A673 (cell line): Measurements from ENCODE around the gene TCP11. TPM values are rescaled to one million over a fixed set of nuclear protein-coding genes. Genes with fewer than 3 reads are reported as not detected.

Experiments used
- BruUV-seq: library from RNA; stranded (reverse); fragments of 400-500 nt; replicated peaks from 2 replicates; lab custom pipeline; 2021; lab: Mats Ljungman, UMichigan
- CTCF ChIA-PET: fragments of 300-600 bp; sonication (Branson Sonifier 250); formaldehyde crosslinking; loops from one replicate; lab custom pipeline; 2022; ENCODE audit warnings: antibody characterized with exemption; lab: Charles Lee
- POLR2A ChIA-PET: fragments of 300-600 bp; sonication (Branson Sonifier 250); formaldehyde crosslinking; loops from one replicate; lab custom pipeline; 2022; ENCODE audit warnings: antibody characterized with exemption; ENCODE audit not compliant: low non-redundant PET; lab: Charles Lee
- DNase-seq: peaks from one replicate; pipeline ENCODE4 v3.0.0-alpha.2; 2015; ENCODE audit warnings: low spot score
- H3K27ac ChIP-seq: fragments of 200-600 bp; sonication (generic); 2 replicates; pipeline ENCODE4 v1.5.1; 2016; ENCODE audit warnings: mixed run types, low read depth, mild to moderate bottlenecking, mixed read lengths, antibody characterized with exemption, low read length; ENCODE audit not compliant: poor library complexity, severe bottlenecking
- H3K27me3 ChIP-seq: fragments of 200-600 bp; sonication (generic); replicated peaks from 2 replicates; pipeline ENCODE4 v1.6.1; 2017; ENCODE audit warnings: mixed run types, low read depth, mild to moderate bottlenecking, mixed read lengths, antibody characterized with exemption, low read length; ENCODE audit not compliant: insufficient read depth, poor library complexity
- H3K36me3 ChIP-seq: fragments of 200-600 bp; sonication (generic); 2 replicates; pipeline ENCODE4 v1.6.1; 2016; ENCODE audit warnings: mixed run types, mild to moderate bottlenecking, mixed read lengths, antibody characterized with exemption, low read length; ENCODE audit not compliant: insufficient read depth, poor library complexity, severe bottlenecking
- H3K4me1 ChIP-seq: fragments of 200-600 bp; sonication (generic); 2 replicates; pipeline ENCODE4 v1.6.1; 2017; ENCODE audit warnings: mixed run types, mild to moderate bottlenecking, mixed read lengths, antibody characterized with exemption, low read length; ENCODE audit not compliant: insufficient read depth, poor library complexity, severe bottlenecking
- H3K4me3 ChIP-seq: fragments of 200-600 bp; sonication (generic); 2 replicates; pipeline ENCODE4 v1.5.1; 2016; ENCODE audit warnings: low read depth, mixed run types, mild to moderate bottlenecking, mixed read lengths, low read length; ENCODE audit not compliant: poor library complexity, severe bottlenecking
- H3K9me3 ChIP-seq: fragments of 200-600 bp; sonication (generic); 2 replicates; pipeline ENCODE4 v1.6.1; 2016; ENCODE audit warnings: mixed run types, low read depth, mild to moderate bottlenecking, mixed read lengths, antibody characterized with exemption, low read length; ENCODE audit not compliant: poor library complexity, severe bottlenecking
- EZH2 ChIP-seq: fragments of 200-600 bp; sonication (generic); IDR thresholded peaks from 2 replicates; pipeline ENCODE4 v1.6.1; 2017; ENCODE audit warnings: borderline replicate concordance, low read depth, mild to moderate bottlenecking, mixed read lengths, antibody characterized with exemption, low read length; ENCODE audit not compliant: poor library complexity, severe bottlenecking
- intact Hi-C: fragments of 100-400 bp; cut with micrococcal nuclease; formaldehyde crosslinking; loops from one replicate; pipeline ENCODE4 v1.10.0; 2022; ENCODE audit not compliant: unreplicated experiment
- total RNA-seq: library from RNA; stranded (reverse); gene quantifications from 2 replicates; pipeline ENCODE4 v1.2.3, GENCODE V29; 2021
- TF ChIP-seq, protein P1 (sequence below): fragments of 300-800, 200-600 bp; sonication (generic); conservative IDR thresholded peaks from 2 replicates; pipeline ENCODE4 v1.5.1; 2017; ENCODE audit warnings: low read depth, mild to moderate bottlenecking, antibody characterized with exemption, low read length, moderate library complexity, mixed read lengths

The TCP11 gene
- total RNA-seq, 1 experiment from 2014 or later: not detected

GRCh38 chr6:35091346-35092083, 49.6 kb downstream of the TCP11 start:
- Histone ChIP-seq H3K4me1 (peaks cover 5% of the 10 kb centered on the region), H3K27me3 (no peaks in the 10 kb centered on the region), H3K36me3 (no peaks in the 10 kb centered on the region), H3K4me3 (no peak overlapping the region), H3K27ac (no peak overlapping the region), H3K9me3 (no peaks in the 10 kb centered on the region)
- intact Hi-C loops: no loop called here
- CTCF ChIA-PET: no interaction called here
- TF ChIP-seq, protein P1, sequence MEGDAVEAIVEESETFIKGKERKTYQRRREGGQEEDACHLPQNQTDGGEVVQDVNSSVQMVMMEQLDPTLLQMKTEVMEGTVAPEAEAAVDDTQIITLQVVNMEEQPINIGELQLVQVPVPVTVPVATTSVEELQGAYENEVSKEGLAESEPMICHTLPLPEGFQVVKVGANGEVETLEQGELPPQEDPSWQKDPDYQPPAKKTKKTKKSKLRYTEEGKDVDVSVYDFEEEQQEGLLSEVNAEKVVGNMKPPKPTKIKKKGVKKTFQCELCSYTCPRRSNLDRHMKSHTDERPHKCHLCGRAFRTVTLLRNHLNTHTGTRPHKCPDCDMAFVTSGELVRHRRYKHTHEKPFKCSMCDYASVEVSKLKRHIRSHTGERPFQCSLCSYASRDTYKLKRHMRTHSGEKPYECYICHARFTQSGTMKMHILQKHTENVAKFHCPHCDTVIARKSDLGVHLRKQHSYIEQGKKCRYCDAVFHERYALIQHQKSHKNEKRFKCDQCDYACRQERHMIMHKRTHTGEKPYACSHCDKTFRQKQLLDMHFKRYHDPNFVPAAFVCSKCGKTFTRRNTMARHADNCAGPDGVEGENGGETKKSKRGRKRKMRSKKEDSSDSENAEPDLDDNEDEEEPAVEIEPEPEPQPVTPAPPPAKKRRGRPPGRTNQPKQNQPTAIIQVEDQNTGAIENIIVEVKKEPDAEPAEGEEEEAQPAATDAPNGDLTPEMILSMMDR: no peak
- TF ChIP-seq EZH2: no peak
- no TSS peak for BruUV-seq
- POLR2A ChIA-PET: no interaction called here
- DNase-seq: no peak

- no peak for DNase-seq
- Histone ChIP-seq H3K27me3 (no peaks in the 10 kb centered on the region), H3K36me3 (no peaks in the 10 kb centered on the region), H3K27ac (no peak overlapping the region), H3K4me3 (no peak overlapping the region), H3K9me3 (no peaks in the 10 kb centered on the region), H3K4me1 (no peaks in the 10 kb centered on the region)
- intact Hi-C loops: no loop called here
- ChIA-PET CTCF (no interaction called here), POLR2A (no interaction called here)
- TF ChIP-seq EZH2: no peak
- TF ChIP-seq, protein P1: no peak
- BruUV-seq: no TSS peak
Observed at GRCh38 chr6:35090734-35091133, 50.4 kb downstream of the TCP11 start.

DNA sequence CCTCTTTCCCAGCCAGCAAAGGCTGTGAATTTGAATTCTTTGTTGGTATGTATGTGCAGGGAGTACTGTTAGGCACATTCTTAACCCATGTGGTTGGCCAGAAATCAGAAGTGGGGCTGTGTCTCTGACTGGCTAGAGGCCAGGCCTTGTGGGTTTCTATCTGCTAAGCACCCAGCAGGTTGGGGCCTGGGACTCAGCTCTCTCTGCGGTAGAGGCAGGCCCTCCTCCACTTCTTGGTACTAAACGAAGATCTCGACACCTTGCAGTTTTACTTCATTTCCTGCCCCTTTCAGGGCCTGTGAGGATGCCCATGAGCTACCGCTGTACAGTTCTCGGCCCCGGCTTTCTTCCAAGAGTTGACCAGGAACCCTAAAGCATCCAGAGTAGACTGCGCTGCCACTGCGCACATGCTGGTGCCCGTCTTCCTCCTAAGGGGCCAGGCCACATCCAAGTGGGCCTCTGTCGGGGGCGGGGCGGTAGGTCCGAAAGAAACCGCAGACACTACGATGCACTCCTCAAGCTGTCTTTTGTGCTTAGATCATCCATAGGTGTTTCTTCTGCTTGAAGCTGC, 51.1 kb downstream of the TCP11 start:
- Histone ChIP-seq H3K9me3 (no peaks in the 10 kb centered on the region), H3K36me3 (no peaks in the 10 kb centered on the region), H3K27ac (no peak overlapping the region), H3K4me3 (no peak overlapping the region), H3K4me1 (no peaks in the 10 kb centered on the region), H3K27me3 (no peaks in the 10 kb centered on the region)
- intact Hi-C loops: no loop called here
- ChIA-PET CTCF (no interaction called here), POLR2A (no interaction called here)
- DNase-seq: no peak
- BruUV-seq: no TSS peak
- no peak for TF ChIP-seq EZH2
- TF ChIP-seq, protein P1: no peak
